ENCODE results near the gene LRRN1. TPM values are rescaled to one million over a fixed set of nuclear protein-coding genes. Genes with fewer than 3 reads are reported as not detected.
A peak's percentile ranks its signal among the peaks of the same experiment; 100 is the strongest.

LRRN1 gene
- total and polyA plus RNA-seq, 9 of the 15 experiments (the other 6 are each of a cell fraction or from before 2014, with no cell fraction given) = 0.11 TPM; not detected in 8

- no TSS peak for BruUV-seq (replicated peaks)
- in situ Hi-C loops (cut with MboI) = no loop called here
- POLR2A ChIA-PET = no interaction called here
- Histone ChIP-seq H3K4me2 (ENCODE audit: insufficient read depth, low read length) (no peak overlapping the region), H3K9ac (ENCODE audit: insufficient read depth in 1 of 2, low read depth in 2 of 2, low read length in 2 of 2) (no peak overlapping the region), H2AFZ (ENCODE audit: low read depth, low read length) (no peak overlapping the region), H3K27me3 (ENCODE audit: control insufficient read depth in 2 of 2, insufficient read depth in 2 of 2, low read length in 2 of 2) (no peaks in the 10 kb centered on the region), H3K36me3 (ENCODE audit: control insufficient read depth, insufficient read depth, low read length) (no peaks in the 10 kb centered on the region), H3K9me3 (replicated peaks; ENCODE audit: control insufficient read depth, insufficient read depth, low read depth, low read length) (no peaks in the 10 kb centered on the region; the same call in 1 of the 2 replicates), H3K4me3 (no peak overlapping the region), H3K79me2 (ENCODE audit: control insufficient read depth, insufficient read depth, low read length) (no peaks in the 10 kb centered on the region), H3K9me1 (ENCODE audit: control insufficient read depth, insufficient read depth, low read length) (no peaks in the 10 kb centered on the region), H4K20me1 (replicated peaks; ENCODE audit: control insufficient read depth, insufficient read depth, low read length) (no peaks in the 10 kb centered on the region), H3K4me1 (replicated peaks in 1 of 2; ENCODE audit: control insufficient read depth in 2 of 2, insufficient read depth in 2 of 2, low read length in 2 of 2) (no peaks in the 10 kb centered on the region), H3K27ac (ENCODE audit: extremely low read depth, low read depth, low read length) (no peak overlapping the region)
- ATAC-seq (no peak), DNase-seq (ENCODE audit: extremely low read depth in 1 of 4, low spot score in 3 of 4) (no peak), FAIRE-seq (no peak)
- WGBS (ENCODE audit: insufficient coverage, low coverage, missing lambda C conversion rate) = 0% methylated on average over 1 of the region's 1 CpG
- intact Hi-C loops (cut with micrococcal nuclease) = no loop called here
- TF ChIP-seq CCNT2 (IDR thresholded peaks at IDR 0.05; ENCODE audit: borderline replicate concordance, extremely low read depth, insufficient read length, low read depth, low read length) (no peak), FIP1L1 (IDR thresholded peaks at IDR 0.05; ENCODE audit: low read depth, low read length, poor library complexity, severe bottlenecking) (no peak), MEF2A (IDR thresholded peaks at IDR 0.05; ENCODE audit: control insufficient read depth, low read depth, low read length) (no peak), BRCA1 (IDR thresholded peaks at IDR 0.05) (no peak), BRCA1 (CRISPR knock-in tag; IDR thresholded peaks at IDR 0.05) (no peak)
- CTCF ChIA-PET (ENCODE audit: low intra/inter-chr PET ratio) = no interaction called here
Measured at GRCh38 chr3:3771567-3771966, 27.7 kb upstream of the LRRN1 start.

- H3K4me2 ChIP-seq (ENCODE audit: insufficient read depth, low read length) = no peak overlapping the region
- no peak for ATAC-seq
- no peak overlapping the region for H3K27ac ChIP-seq (ENCODE audit: extremely low read depth, low read depth, low read length)
- no peak for FAIRE-seq
- BruUV-seq (replicated peaks) = no TSS peak
- no peak overlapping the region for H2AFZ ChIP-seq (ENCODE audit: low read depth, low read length)
- 0% methylated on average over 1 of the region's 1 CpG for WGBS (ENCODE audit: insufficient coverage, low coverage, missing lambda C conversion rate)
- no peaks in the 10 kb centered on the region; the same call in 1 of the 2 replicates for H3K9me3 ChIP-seq (replicated peaks; ENCODE audit: control insufficient read depth, insufficient read depth, low read depth, low read length)
- no peak overlapping the region for H3K4me3 ChIP-seq
- H3K36me3 ChIP-seq (ENCODE audit: control insufficient read depth, insufficient read depth, low read length) = no peaks in the 10 kb centered on the region
- no peak overlapping the region for H3K9ac ChIP-seq (ENCODE audit: insufficient read depth in 1 of 2, low read depth in 2 of 2, low read length in 2 of 2)
- intact Hi-C loops (cut with micrococcal nuclease) = no loop called here
- H3K79me2 ChIP-seq (ENCODE audit: control insufficient read depth, insufficient read depth, low read length) = no peaks in the 10 kb centered on the region
- CTCF ChIA-PET (ENCODE audit: low intra/inter-chr PET ratio) = no interaction called here
- H3K4me1 ChIP-seq (replicated peaks in 1 of 2; ENCODE audit: control insufficient read depth in 2 of 2, insufficient read depth in 2 of 2, low read length in 2 of 2) = no peaks in the 10 kb centered on the region
- no peaks in the 10 kb centered on the region for H3K9me1 ChIP-seq (ENCODE audit: control insufficient read depth, insufficient read depth, low read length)
- no peaks in the 10 kb centered on the region for H4K20me1 ChIP-seq (replicated peaks; ENCODE audit: control insufficient read depth, insufficient read depth, low read length)
- no peak for DNase-seq (ENCODE audit: extremely low read depth in 1 of 4, low spot score in 3 of 4)
- in situ Hi-C loops (cut with MboI) = no loop called here
- POLR2A ChIA-PET = no interaction called here
- H3K27me3 ChIP-seq (ENCODE audit: control insufficient read depth in 2 of 2, insufficient read depth in 2 of 2, low read length in 2 of 2) = no peaks in the 10 kb centered on the region
- TF ChIP-seq TOE1 (IDR thresholded peaks at IDR 0.05; ENCODE audit: borderline replicate concordance) (no peak), TOE1 (CRISPR knock-in tag; IDR thresholded peaks at IDR 0.05; ENCODE audit: borderline replicate concordance, low read depth) (no peak), POLR2A (conservative IDR thresholded peaks at IDR 0.05) (no peak), TFE3 (CRISPR knock-in tag; IDR thresholded peaks at IDR 0.05) (peak; percentile 93), SRSF7 (optimal IDR thresholded peaks at IDR 0.05; ENCODE audit: low read depth, low read length) (no peak), FOXP4 (CRISPR knock-in tag; IDR thresholded peaks at IDR 0.05; ENCODE audit: borderline replicate concordance) (no peak)
Measured at GRCh38 chr3:3772338-3772737, 26.9 kb upstream of the LRRN1 start.
